GM12878 (cell line): Measurements from ENCODE around the gene CIRBP.

Source experiments
- ATF2 ChIP-seq: IDR thresholded peaks from 2 replicates; pipeline ENCODE4 v1.6.1; 2012; ENCODE audit warnings: low read length, inconsistent platforms
- CEBPB ChIP-seq, 2 experiments: fragments of 150-350 bp in 1 of 2; IDR thresholded peaks; 2 replicates each; pipeline ENCODE4 v1.6.1; 2012 to 2014; ENCODE audit warnings: low read depth in 2 of 2, low read length in 2 of 2, borderline replicate concordance in 1 of 2, inconsistent platforms in 1 of 2
- CREB1 ChIP-seq: IDR thresholded peaks from 2 replicates; pipeline ENCODE4 v1.6.1; 2012; ENCODE audit warnings: low read depth, mild to moderate bottlenecking, inconsistent platforms
- CTCF ChIP-seq, 3 experiments: IDR thresholded peaks in 2 of 3; conservative IDR thresholded peaks in 1 of 3; 2 replicates each; pipeline ENCODE4 v1.5.1; 2011; ENCODE audit warnings: low read depth in 3 of 3, low read length in 3 of 3, mild to moderate bottlenecking in 3 of 3, control low read depth in 2 of 3, moderate library complexity in 2 of 3, inconsistent platforms in 1 of 3, mixed read lengths in 1 of 3; ENCODE audit not compliant: control insufficient read depth in 2 of 3, insufficient read depth in 1 of 3; ENCODE audit errors: extremely low read depth in 1 of 3
- CUX1 ChIP-seq: IDR thresholded peaks from 2 replicates; pipeline ENCODE4 v1.6.1; 2012; ENCODE audit warnings: improper control_type of control experiment, low read depth, low read length; ENCODE audit not compliant: insufficient replicate concordance
- MAX ChIP-seq: IDR thresholded peaks from 2 replicates; pipeline ENCODE4 v1.6.1; 2012; ENCODE audit warnings: low read depth, low read length, improper control_type of control experiment
- MTA3 ChIP-seq: IDR thresholded peaks from 2 replicates; pipeline ENCODE4 v1.6.1; 2012; ENCODE audit warnings: low read length, inconsistent platforms, borderline replicate concordance
- NFYA ChIP-seq: IDR thresholded peaks from 2 replicates; pipeline ENCODE4 v1.6.1; 2011; ENCODE audit warnings: low read depth, mild to moderate bottlenecking, low read length, improper control_type of control experiment, borderline replicate concordance
- POLR2A ChIP-seq: IDR thresholded peaks from 2 replicates; pipeline ENCODE4 v1.6.1; 2011; ENCODE audit warnings: low read depth, mild to moderate bottlenecking, low read length
- RAD21 ChIP-seq: IDR thresholded peaks from 2 replicates; pipeline ENCODE4 v1.6.1; 2011; ENCODE audit warnings: mild to moderate bottlenecking, low read depth, low read length, moderate library complexity; ENCODE audit not compliant: insufficient read depth
- RAD51 ChIP-seq: fragments of 450-650 bp; IDR thresholded peaks from 2 replicates; pipeline ENCODE4 v1.6.1; 2016; ENCODE audit warnings: moderate library complexity, mild to moderate bottlenecking, inconsistent platforms
- RBBP5 ChIP-seq: fragments of 200-600 bp; sonication (generic); conservative IDR thresholded peaks from 2 replicates; pipeline ENCODE4 v1.6.1; 2016
- SMC3 ChIP-seq: IDR thresholded peaks from 2 replicates; pipeline ENCODE4 v1.6.1; 2011; ENCODE audit warnings: low read length, improper control_type of control experiment, borderline replicate concordance
- ZBTB33 ChIP-seq: fragments of 450-650 bp; IDR thresholded peaks from 2 replicates; pipeline ENCODE4 v1.6.1; 2017; ENCODE audit warnings: mild to moderate bottlenecking

GRCh38 chr19:1238369-1239303, 30.5 kb upstream of the CIRBP start:
- TF ChIP-seq ATF2 (no peak), POLR2A (no peak), RAD51 (no peak), MAX (no peak), RAD21 (no peak), CTCF (IDR thresholded peaks at IDR 0.05 in 2 of 3, conservative IDR thresholded peaks at IDR 0.05 in 1 of 3; ENCODE audit: control insufficient read depth in 2 of 3, extremely low read depth in 1 of 3, insufficient read depth in 1 of 3, low read depth in 3 of 3, low read length in 3 of 3) (no peak), CEBPB (IDR thresholded peaks at IDR 0.05; ENCODE audit: borderline replicate concordance in 1 of 2, low read depth in 2 of 2, low read length in 2 of 2) (no peak), RBBP5 (no peak), NFYA (no peak), MTA3 (no peak), CREB1 (no peak), CUX1 (no peak), SMC3 (no peak), ZBTB33 (no peak)
